ENCODE measurements around the gene MED13.
"Not testable (repeated sequence)": the region's sequence is repeated elsewhere in the genome, so short reads cannot be mapped to it uniquely, and the experiment has no call there.

MED13 gene

DNA sequence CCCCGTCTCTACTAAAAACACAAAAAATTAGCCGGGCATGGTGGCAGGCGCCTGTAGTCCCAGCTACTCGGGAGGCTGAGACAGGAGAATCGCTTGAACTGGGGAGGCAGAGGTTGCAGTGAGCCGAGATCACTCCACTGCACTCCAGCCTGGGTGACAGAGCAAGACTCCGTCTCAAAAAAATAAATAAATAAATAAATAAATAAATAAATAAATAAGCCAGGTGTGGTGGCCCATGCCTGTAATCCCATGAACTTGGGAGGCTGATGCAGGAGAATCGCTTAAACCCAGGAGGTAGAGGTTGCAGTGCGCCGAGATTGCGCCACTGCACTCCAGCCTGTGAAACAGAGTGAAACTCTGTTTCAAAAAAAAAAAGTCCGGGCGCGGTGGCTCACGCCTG, 149.9 kb downstream of the MED13 start:
- DNase-seq (ENCODE audit: low read depth, low spot score): not testable (repeated sequence)

DNA sequence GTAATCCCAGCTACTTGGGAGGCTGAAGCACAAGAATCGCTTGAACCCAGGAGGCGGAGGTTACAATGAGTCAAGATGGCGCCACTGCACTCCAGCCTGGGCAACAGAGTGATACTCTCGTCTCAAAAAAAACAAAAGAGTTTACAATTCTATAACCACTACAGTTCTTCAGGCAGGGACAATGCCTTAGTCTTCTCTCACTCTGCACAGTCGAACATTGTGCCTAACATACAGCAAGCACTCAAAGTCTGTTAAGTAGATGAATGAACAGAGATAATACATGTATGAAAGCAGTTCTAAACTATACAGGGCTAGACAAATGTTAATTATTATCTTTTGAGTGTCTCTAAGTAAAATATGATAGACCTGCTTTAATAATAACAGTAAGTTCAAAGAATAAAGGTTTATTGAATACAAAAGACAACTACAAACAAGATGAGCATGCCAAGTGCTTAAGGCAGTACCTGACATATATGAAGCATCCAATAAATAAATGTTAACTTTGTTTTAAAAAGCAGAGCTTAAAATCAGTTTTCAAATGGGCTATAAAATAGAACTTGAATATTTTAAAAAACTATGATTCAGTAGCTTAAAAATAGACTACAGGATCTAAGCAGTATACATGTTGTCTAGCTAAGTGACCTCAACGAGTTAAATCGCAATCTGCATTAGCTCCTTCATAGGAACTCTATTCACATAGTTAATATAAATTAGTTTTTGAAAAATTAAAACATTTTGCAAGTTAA, 156.6 kb downstream of the MED13 start:
- no peak for DNase-seq (ENCODE audit: low read depth, low spot score)

DNA sequence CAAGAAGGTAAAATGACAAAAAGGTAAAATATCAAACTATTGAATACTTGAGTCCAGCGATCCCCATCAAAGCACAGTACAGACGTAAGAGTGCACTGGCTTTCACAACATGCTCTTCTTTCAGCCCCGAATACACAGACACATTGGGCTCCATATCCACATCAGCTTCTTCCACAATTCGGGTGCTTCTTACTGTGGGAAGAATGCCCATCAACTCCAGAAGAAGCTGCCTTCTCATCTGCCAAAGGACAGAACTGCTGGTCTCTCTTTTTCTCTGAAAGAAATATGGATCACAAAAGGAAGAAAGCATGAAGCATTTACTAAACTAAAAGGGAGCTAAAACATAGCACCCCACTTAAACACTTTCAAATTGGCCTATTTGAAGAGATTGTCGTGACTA, 157.7 kb downstream of the MED13 start:
- no peak for DNase-seq (ENCODE audit: low read depth, low spot score)

- DNase-seq (ENCODE audit: low read depth, low spot score): no peak
These were observed 160.9 kb downstream of the MED13 start for GRCh38 chr17:61904094-61904710.

DNA sequence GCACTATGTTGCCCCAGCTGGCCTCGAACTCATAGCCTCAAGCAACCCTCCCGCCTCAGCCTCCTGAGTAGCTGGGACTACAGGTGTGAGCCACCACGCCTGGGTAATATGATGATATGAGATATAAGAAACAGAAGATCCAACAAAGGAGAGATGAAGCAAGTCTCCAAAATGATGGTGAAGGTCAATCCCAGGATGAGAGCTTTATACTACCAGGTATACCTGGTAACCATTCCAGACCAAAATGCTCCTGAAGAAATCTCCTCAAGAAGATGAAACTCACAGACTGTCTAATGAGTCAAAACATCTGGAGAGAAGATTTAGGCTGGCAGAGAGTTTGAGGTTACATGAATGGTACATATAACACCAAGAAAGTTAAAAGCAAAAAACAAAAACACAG, 161.8 kb downstream of the MED13 start:
- no peak for DNase-seq (ENCODE audit: low read depth, low spot score)

- no peak for DNase-seq (ENCODE audit: low read depth, low spot score)
These were observed 167.4 kb downstream of the MED13 start for GRCh38 chr17:61897548-61898180.

- no peak for DNase-seq (ENCODE audit: low read depth, low spot score)
These were observed 169.7 kb downstream of the MED13 start for GRCh38 chr17:61895391-61895790.

GRCh38 chr17:61894310-61894709, 170.8 kb downstream of the MED13 start:
- DNase-seq (ENCODE audit: low read depth, low spot score): not testable (repeated sequence)

Data from smooth muscle cell of the brain vasculature (primary cell).